Mesenchymal stem cell (in vitro differentiated cells and primary cell): ENCODE measurements around the gene CACNA1C.

Experiments used
- DNase-seq: peaks from one replicate; pipeline ENCODE4 v3.0.0-alpha.2; 2013
- H2AFZ ChIP-seq: one replicate; pipeline ENCODE4 v1.6.1; 2013; ENCODE audit warnings: low read depth, mild to moderate bottlenecking, control low read depth, inconsistent platforms, low read length, moderate library complexity
- H2AK5ac ChIP-seq: 2 replicates; pipeline ENCODE4 v1.6.1; 2013; ENCODE audit warnings: low read length, moderate library complexity, mild to moderate bottlenecking, inconsistent platforms; ENCODE audit not compliant: severe bottlenecking
- H2BK120ac ChIP-seq: one replicate; pipeline ENCODE4 v1.6.1; 2013; ENCODE audit warnings: low read depth, mild to moderate bottlenecking, inconsistent platforms, low read length, moderate library complexity
- H2BK12ac ChIP-seq, 2 experiments: one replicate each; pipeline ENCODE4 v1.6.1; 2013; ENCODE audit warnings: inconsistent platforms in 2 of 2, low read length in 2 of 2, mild to moderate bottlenecking in 2 of 2, moderate library complexity in 2 of 2, control low read depth in 1 of 2
- H2BK15ac ChIP-seq: one replicate; pipeline ENCODE4 v1.6.1; 2013; ENCODE audit warnings: mild to moderate bottlenecking, low read depth, inconsistent platforms; ENCODE audit not compliant: poor library complexity, severe bottlenecking
- H2BK5ac ChIP-seq: 2 replicates; pipeline ENCODE4 v1.6.1; 2013; ENCODE audit warnings: low read depth, mild to moderate bottlenecking, low read length, control low read depth, inconsistent platforms; ENCODE audit not compliant: poor library complexity, severe bottlenecking
- H3K14ac ChIP-seq, 2 experiments: one replicate each; pipeline ENCODE4 v1.6.1; 2013; ENCODE audit warnings: inconsistent platforms in 2 of 2, low read length in 2 of 2, control low read depth in 1 of 2, mild to moderate bottlenecking in 1 of 2, moderate library complexity in 1 of 2
- H3K18ac ChIP-seq, 2 experiments: one replicate each; pipeline ENCODE4 v1.6.1; 2013; ENCODE audit warnings: inconsistent platforms in 2 of 2, low read length in 2 of 2, control low read depth in 1 of 2, low read depth in 1 of 2, mild to moderate bottlenecking in 1 of 2
- H3K23ac ChIP-seq, 2 experiments: one replicate each; pipeline ENCODE4 v1.6.1; 2013; ENCODE audit warnings: inconsistent platforms in 2 of 2, low read length in 2 of 2, mild to moderate bottlenecking in 2 of 2, moderate library complexity in 2 of 2, control low read depth in 1 of 2
- H3K27ac ChIP-seq: 2 replicates; pipeline ENCODE4 v1.5.1; 2013; ENCODE audit warnings: mild to moderate bottlenecking, moderate library complexity, low read length, control low read depth, inconsistent platforms; ENCODE audit not compliant: poor library complexity, severe bottlenecking
- H3K27me3 ChIP-seq, 2 experiments: 2 replicates each; pipeline versions ENCODE4 v1.6.1 to v1.7.0; 2013; ENCODE audit warnings: low read length in 2 of 2, mild to moderate bottlenecking in 2 of 2, moderate library complexity in 2 of 2, control low read depth in 1 of 2, inconsistent platforms in 1 of 2; ENCODE audit not compliant: control insufficient read depth in 1 of 2, insufficient read depth in 1 of 2
- H3K36me3 ChIP-seq, 2 experiments: 2 replicates each; pipeline versions ENCODE4 v1.6.1 to v1.7.0; 2013; ENCODE audit warnings: low read length in 2 of 2, control low read depth in 1 of 2, inconsistent platforms in 1 of 2, low read depth in 1 of 2, mild to moderate bottlenecking in 1 of 2; ENCODE audit not compliant: insufficient read depth in 2 of 2, control insufficient read depth in 1 of 2
- H3K4ac ChIP-seq, 2 experiments: one replicate each; pipeline ENCODE4 v1.6.1; 2013; ENCODE audit warnings: inconsistent platforms in 2 of 2, low read length in 2 of 2, mild to moderate bottlenecking in 2 of 2, moderate library complexity in 2 of 2, control low read depth in 1 of 2, low read depth in 1 of 2
- H3K4me1 ChIP-seq: 2 replicates; pipeline ENCODE4 v1.6.1; 2013; ENCODE audit warnings: low read depth, low read length, control low read depth; ENCODE audit not compliant: control insufficient read depth, insufficient read depth
- H3K4me2 ChIP-seq: 2 replicates; pipeline ENCODE4 v1.6.1; 2013; ENCODE audit warnings: low read length, mild to moderate bottlenecking, inconsistent platforms; ENCODE audit not compliant: poor library complexity, severe bottlenecking
- H3K4me3 ChIP-seq, 2 experiments: 2 replicates each; pipeline versions ENCODE4 v1.5.1 to v1.7.0; 2013; ENCODE audit warnings: low read length in 2 of 2, mild to moderate bottlenecking in 2 of 2, control low read depth in 1 of 2, low read depth in 1 of 2; ENCODE audit not compliant: insufficient read depth in 1 of 2
- H3K79me1 ChIP-seq: replicated peaks from 2 replicates; pipeline ENCODE4 v1.6.1; 2013; ENCODE audit warnings: mild to moderate bottlenecking, control low read depth, low read length, inconsistent platforms; ENCODE audit not compliant: poor library complexity, severe bottlenecking
- H3K9ac ChIP-seq: 2 replicates; pipeline ENCODE4 v1.7.0; 2013; ENCODE audit warnings: mild to moderate bottlenecking, low read length, moderate library complexity
- H3K9me3 ChIP-seq: 2 replicates; pipeline ENCODE4 v1.7.0; 2013; ENCODE audit warnings: mild to moderate bottlenecking, low read length; ENCODE audit not compliant: control insufficient read depth
- H4K8ac ChIP-seq: one replicate; pipeline ENCODE4 v1.6.1; 2013; ENCODE audit warnings: inconsistent platforms, mild to moderate bottlenecking, low read length, moderate library complexity
- H4K91ac ChIP-seq: one replicate; pipeline ENCODE4 v1.6.1; 2013; ENCODE audit warnings: mild to moderate bottlenecking, low read length, inconsistent platforms
- WGBS: methylation state at CpG from one replicate; pipeline ENCODE4 v1.1.7; 2013; ENCODE audit warnings: mixed read lengths; 5-methylcytosine and 5-hydroxymethylcytosine counted together

The CACNA1C gene

DNA sequence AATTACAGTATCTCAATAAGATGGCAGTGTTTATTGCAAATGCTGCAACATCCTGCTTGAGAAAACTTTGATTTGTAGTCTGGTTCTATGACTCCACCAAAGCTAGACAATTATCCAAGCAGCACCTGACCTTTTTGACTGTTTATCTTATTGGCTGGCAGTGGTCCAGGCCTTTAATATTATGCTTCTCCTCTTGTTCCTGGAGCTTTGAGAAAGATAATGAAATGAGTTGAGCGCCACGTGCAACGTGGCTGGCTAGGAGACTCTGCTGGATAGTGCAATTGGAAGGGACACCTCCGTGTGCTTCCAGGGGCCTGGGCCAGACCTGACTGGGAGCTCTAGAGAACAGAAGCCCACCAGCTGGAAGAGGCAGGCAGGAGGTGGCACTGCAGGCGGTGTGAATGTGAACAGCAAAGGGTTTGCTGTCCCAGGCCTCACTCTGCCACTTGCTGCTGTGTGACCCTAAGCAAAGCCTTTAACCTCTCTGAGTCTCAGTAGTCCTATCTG lies 349.3 kb downstream of the CACNA1C start:
- Histone ChIP-seq H4K8ac (no peak overlapping the region), H3K4me1 (no peaks in the 10 kb centered on the region), H2BK120ac (no peak overlapping the region), H4K91ac (no peak overlapping the region), H2AFZ (no peak overlapping the region), H3K18ac (no peak overlapping the region), H2BK12ac (no peak overlapping the region), H2BK15ac (no peak overlapping the region), H3K14ac (no peak overlapping the region), H3K36me3 (no peaks in the 10 kb centered on the region), H3K4me3 (no peak overlapping the region), H3K27ac (no peak overlapping the region), H3K27me3 (peaks cover 0 to 13% of the 10 kb centered on the region in 2 experiments), H3K23ac (no peak overlapping the region), H2BK5ac (no peak overlapping the region), H3K9ac (no peak overlapping the region), H3K4ac (no peak overlapping the region), H3K9me3 (no peaks in the 10 kb centered on the region), H3K4me2 (no peak overlapping the region), H2AK5ac (no peak overlapping the region), H3K79me1 (no peaks in the 10 kb centered on the region)
- WGBS, result 90% methylated on average over 5 of the region's 5 CpGs
- no peak for DNase-seq

- WGBS, result 84% methylated on average over 13 of the region's 14 CpGs
Observed at GRCh38 chr12:2403221-2403976, 350.6 kb downstream of the CACNA1C start.

GRCh38 chr12:2405039-2405438 lies 352.3 kb downstream of the CACNA1C start:
- Histone ChIP-seq H3K23ac (no peak overlapping the region), H3K14ac (no peak overlapping the region), H2BK12ac (no peak overlapping the region), H3K4me2 (no peak overlapping the region), H3K4me3 (no peak overlapping the region), H2BK5ac (no peak overlapping the region), H3K27ac (no peak overlapping the region), H3K18ac (no peak overlapping the region), H3K9me3 (no peaks in the 10 kb centered on the region), H3K27me3 (peaks cover 0 to 9% of the 10 kb centered on the region in 2 experiments), H2AK5ac (no peak overlapping the region), H2BK120ac (no peak overlapping the region), H3K4ac (no peak overlapping the region), H3K79me1 (no peaks in the 10 kb centered on the region), H4K8ac (no peak overlapping the region), H3K9ac (no peak overlapping the region), H3K36me3 (no peaks in the 10 kb centered on the region), H4K91ac (no peak overlapping the region), H2BK15ac (no peak overlapping the region), H3K4me1 (no peaks in the 10 kb centered on the region), H2AFZ (no peak overlapping the region)
- WGBS, result 72% methylated on average over 2 of the region's 9 CpGs
- DNase-seq, result no peak

More at GRCh38 chr12:2403221-2403976, 350.6 kb downstream of the CACNA1C start:
- H3K4me3 ChIP-seq, result no peak overlapping the region
- H2BK120ac ChIP-seq, result no peak overlapping the region
- no peak overlapping the region for H3K27ac ChIP-seq
- no peak overlapping the region for H3K18ac ChIP-seq
- H4K91ac ChIP-seq, result no peak overlapping the region
- H2AK5ac ChIP-seq, result no peak overlapping the region
- no peak overlapping the region for H3K9ac ChIP-seq
- H3K27me3 ChIP-seq, result peaks cover 0 to 12% of the 10 kb centered on the region in 2 experiments
- H2BK15ac ChIP-seq, result no peak overlapping the region
- H2BK5ac ChIP-seq, result no peak overlapping the region
- H3K23ac ChIP-seq, result no peak overlapping the region
- peak overlapping the region in 1 of 2 experiments; percentile 23 for H3K14ac ChIP-seq
- no peaks in the 10 kb centered on the region for H3K9me3 ChIP-seq
- no peak overlapping the region for H4K8ac ChIP-seq
- no peak for DNase-seq
- H3K4me2 ChIP-seq, result no peak overlapping the region
- H3K36me3 ChIP-seq, result no peaks in the 10 kb centered on the region
- H3K4ac ChIP-seq, result no peak overlapping the region
- H2BK12ac ChIP-seq, result peak overlapping the region in 1 of 2 experiments; percentile 61
- no peak overlapping the region for H2AFZ ChIP-seq
- no peaks in the 10 kb centered on the region for H3K79me1 ChIP-seq
- no peaks in the 10 kb centered on the region for H3K4me1 ChIP-seq

GRCh38 chr12:2406903-2407302 lies 354.1 kb downstream of the CACNA1C start:
- H3K79me1 ChIP-seq, result no peaks in the 10 kb centered on the region
- WGBS, result 91% methylated on average over 10 of the region's 10 CpGs
- no peak overlapping the region for H2BK5ac ChIP-seq
- H4K91ac ChIP-seq, result no peak overlapping the region
- H3K23ac ChIP-seq, result no peak overlapping the region
- no peak overlapping the region for H3K4me2 ChIP-seq
- H3K4me3 ChIP-seq, result no peak overlapping the region
- peak overlapping the region; percentile 56 for H2AFZ ChIP-seq
- DNase-seq, result no peak
- H3K36me3 ChIP-seq, result no peaks in the 10 kb centered on the region
- no peaks in the 10 kb centered on the region for H3K4me1 ChIP-seq
- peak overlapping the region in 1 of 2 experiments; percentile 83 for H3K14ac ChIP-seq
- no peak overlapping the region for H4K8ac ChIP-seq
- peaks cover 0 to 16% of the 10 kb centered on the region in 2 experiments for H3K27me3 ChIP-seq
- H3K4ac ChIP-seq, result no peak overlapping the region
- H2AK5ac ChIP-seq, result no peak overlapping the region
- no peak overlapping the region for H2BK15ac ChIP-seq
- H3K18ac ChIP-seq, result peak overlapping the region in 1 of 2 experiments; percentile 81
- H2BK120ac ChIP-seq, result no peak overlapping the region
- no peaks in the 10 kb centered on the region for H3K9me3 ChIP-seq
- no peak overlapping the region for H3K9ac ChIP-seq
- H2BK12ac ChIP-seq, result peak overlapping the region in 1 of 2 experiments; percentile 29
- H3K27ac ChIP-seq, result no peak overlapping the region
